Testis (tissue), 2 donors: Measurements from ENCODE around the gene IL18.

ENCODE experiments used
- POLR2A ChIP-seq: fragments of 450-650 bp; IDR thresholded peaks from one replicate; pipeline ENCODE4 v1.6.1; 2017; ENCODE audit warnings: antibody characterized with exemption, mild to moderate bottlenecking, moderate library complexity
- TF ChIP-seq, protein P1 (sequence below), 3 experiments: fragments of 450-650 bp in 2 of 3; fragments of 200-600 bp in 1 of 3; sonication (generic) in 1 of 3; IDR thresholded peaks; one replicate each; pipeline ENCODE4 v1.5.1; 2016 to 2019; ENCODE audit warnings: antibody characterized with exemption in 3 of 3, mild to moderate bottlenecking in 2 of 3, moderate library complexity in 1 of 3

DNA sequence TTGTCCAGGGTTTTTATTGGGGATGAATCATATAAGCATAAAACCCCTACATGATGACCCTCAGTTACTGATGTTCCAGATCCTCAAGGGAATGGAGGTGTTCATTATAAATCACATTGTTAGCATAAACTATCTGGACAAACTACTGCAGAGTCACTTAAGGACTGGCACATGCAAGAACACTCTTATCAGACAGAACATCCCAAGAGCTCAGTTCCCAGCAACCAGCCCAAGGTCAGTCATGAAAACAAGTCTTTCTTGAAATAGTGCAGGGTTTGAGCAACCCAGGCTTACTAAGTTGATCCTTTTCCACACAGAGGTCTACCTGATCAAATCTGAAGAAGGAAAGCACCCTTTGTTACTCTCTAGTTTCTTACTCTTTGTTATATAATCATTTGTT lies 48.8 kb upstream of the IL18 start:
- TF ChIP-seq, protein P1, sequence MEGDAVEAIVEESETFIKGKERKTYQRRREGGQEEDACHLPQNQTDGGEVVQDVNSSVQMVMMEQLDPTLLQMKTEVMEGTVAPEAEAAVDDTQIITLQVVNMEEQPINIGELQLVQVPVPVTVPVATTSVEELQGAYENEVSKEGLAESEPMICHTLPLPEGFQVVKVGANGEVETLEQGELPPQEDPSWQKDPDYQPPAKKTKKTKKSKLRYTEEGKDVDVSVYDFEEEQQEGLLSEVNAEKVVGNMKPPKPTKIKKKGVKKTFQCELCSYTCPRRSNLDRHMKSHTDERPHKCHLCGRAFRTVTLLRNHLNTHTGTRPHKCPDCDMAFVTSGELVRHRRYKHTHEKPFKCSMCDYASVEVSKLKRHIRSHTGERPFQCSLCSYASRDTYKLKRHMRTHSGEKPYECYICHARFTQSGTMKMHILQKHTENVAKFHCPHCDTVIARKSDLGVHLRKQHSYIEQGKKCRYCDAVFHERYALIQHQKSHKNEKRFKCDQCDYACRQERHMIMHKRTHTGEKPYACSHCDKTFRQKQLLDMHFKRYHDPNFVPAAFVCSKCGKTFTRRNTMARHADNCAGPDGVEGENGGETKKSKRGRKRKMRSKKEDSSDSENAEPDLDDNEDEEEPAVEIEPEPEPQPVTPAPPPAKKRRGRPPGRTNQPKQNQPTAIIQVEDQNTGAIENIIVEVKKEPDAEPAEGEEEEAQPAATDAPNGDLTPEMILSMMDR (IDR thresholded peaks at IDR 0.05), result no peak
- TF ChIP-seq POLR2A, result no peak
